Measurements from ENCODE around the gene HSPA1A.

DNA sequence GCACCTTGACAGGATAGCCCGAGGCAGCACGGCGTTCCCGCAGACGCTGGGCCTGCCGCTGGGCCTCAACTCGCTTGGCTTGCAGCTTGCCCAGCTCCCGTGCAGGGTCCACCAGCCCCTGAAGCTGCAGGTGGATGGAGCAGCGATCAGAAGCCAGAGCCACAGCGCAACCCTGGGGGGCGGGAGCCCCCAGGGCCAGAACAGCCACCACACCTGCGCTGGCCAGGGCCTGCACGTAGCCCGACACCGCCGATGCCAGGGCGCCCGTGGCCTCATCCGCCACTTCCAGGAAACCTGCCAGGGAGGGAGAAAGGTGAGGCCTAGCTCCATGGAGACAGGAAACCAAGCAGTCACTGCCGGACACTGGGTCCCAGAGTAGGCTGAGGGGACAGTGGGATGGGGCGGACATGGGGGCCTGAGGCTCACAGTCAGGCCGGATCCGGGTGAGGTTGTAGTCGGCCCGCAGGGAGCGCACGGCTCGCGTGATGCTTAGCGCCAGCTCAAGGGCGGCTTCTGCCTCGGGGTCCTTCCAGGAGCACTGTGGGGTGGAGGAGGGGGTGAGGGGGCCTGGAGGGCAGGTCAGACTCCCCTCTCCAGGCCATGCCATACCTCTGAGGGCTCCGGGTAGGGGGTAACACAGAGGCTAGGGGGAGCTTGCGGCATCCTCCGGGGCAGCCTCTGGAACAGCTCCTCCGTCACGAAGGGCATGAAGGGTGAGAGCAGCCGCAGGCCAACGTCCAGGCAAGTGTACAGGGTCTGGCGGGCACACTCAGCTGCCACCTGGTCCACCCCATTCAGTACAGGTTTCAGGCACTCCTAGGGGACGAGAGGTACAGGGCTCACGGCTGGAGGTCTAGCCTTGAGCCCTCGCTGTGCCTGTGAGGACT, 36.1 kb upstream of the HSPA1A start:
- TF ChIP-seq ZNF146 (tag by site-specific recombination; IDR thresholded peaks at IDR 0.05) (no peak), ZSCAN30 (tag by site-specific recombination; IDR thresholded peaks at IDR 0.05) (no peak), ZNF311 (tag by site-specific recombination; IDR thresholded peaks at IDR 0.05; ENCODE audit: borderline replicate concordance) (no peak), ZNF623 (tag by site-specific recombination; IDR thresholded peaks at IDR 0.05) (no peak), ZNF274 (IDR thresholded peaks at IDR 0.05; ENCODE audit: low read length) (no peak), ZNF274 (tag by site-specific recombination; IDR thresholded peaks at IDR 0.05; ENCODE audit: borderline replicate concordance) (no peak), ZNF530 (tag by site-specific recombination; IDR thresholded peaks at IDR 0.05; ENCODE audit: low read depth) (no peak)
- TF ChIP-seq, protein P1, sequence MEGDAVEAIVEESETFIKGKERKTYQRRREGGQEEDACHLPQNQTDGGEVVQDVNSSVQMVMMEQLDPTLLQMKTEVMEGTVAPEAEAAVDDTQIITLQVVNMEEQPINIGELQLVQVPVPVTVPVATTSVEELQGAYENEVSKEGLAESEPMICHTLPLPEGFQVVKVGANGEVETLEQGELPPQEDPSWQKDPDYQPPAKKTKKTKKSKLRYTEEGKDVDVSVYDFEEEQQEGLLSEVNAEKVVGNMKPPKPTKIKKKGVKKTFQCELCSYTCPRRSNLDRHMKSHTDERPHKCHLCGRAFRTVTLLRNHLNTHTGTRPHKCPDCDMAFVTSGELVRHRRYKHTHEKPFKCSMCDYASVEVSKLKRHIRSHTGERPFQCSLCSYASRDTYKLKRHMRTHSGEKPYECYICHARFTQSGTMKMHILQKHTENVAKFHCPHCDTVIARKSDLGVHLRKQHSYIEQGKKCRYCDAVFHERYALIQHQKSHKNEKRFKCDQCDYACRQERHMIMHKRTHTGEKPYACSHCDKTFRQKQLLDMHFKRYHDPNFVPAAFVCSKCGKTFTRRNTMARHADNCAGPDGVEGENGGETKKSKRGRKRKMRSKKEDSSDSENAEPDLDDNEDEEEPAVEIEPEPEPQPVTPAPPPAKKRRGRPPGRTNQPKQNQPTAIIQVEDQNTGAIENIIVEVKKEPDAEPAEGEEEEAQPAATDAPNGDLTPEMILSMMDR (tag by site-specific recombination; IDR thresholded peaks at IDR 0.05), result no peak
- TF ChIP-seq, protein P2, sequence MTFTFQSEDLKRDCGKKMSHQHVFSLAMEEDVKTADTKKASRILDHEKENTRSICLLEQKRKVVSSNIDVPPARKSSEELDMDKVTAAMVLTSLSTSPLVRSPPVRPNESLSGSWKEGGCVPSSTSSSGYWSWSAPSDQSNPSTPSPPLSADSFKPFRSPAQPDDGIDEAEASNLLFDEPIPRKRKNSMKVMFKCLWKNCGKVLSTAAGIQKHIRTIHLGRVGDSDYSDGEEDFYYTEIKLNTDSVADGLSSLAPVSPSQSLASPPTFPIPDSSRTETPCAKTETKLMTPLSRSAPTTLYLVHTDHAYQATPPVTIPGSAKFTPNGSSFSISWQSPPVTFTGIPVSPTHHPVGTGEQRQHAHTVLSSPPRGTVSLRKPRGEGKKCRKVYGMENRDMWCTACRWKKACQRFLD (tag by site-specific recombination; IDR thresholded peaks at IDR 0.05), result no peak

All from HEK293 (cell line).